ENCODE results near the gene XXYLT1. TPM values are rescaled to one million over a fixed set of nuclear protein-coding genes. Genes with fewer than 3 reads are reported as not detected.
"Not testable (repeated sequence)": the region's sequence is repeated elsewhere in the genome, so short reads cannot be mapped to it uniquely, and the experiment has no call there.

The XXYLT1 gene
- total RNA-seq, 1 experiment from 2014 or later: 43.7 TPM

GRCh38 chr3:195095035-195095703 is 175.8 kb downstream of the XXYLT1 start:
- no peak for DNase-seq
- H3K9me3 ChIP-seq: no peaks in the 10 kb centered on the region
- no peaks in the 10 kb centered on the region for H3K36me3 ChIP-seq
- no peak overlapping the region for H3K4me3 ChIP-seq
- H3K27me3 ChIP-seq: no peaks in the 10 kb centered on the region

GRCh38 chr3:195094191-195094921 is 176.6 kb downstream of the XXYLT1 start:
- Histone ChIP-seq H3K36me3 (no peaks in the 10 kb centered on the region), H3K4me3 (no peak overlapping the region), H3K9me3 (no peaks in the 10 kb centered on the region), H3K27me3 (no peaks in the 10 kb centered on the region)
- DNase-seq: no peak

- Histone ChIP-seq H3K4me3 (no peak overlapping the region), H3K36me3 (no peaks in the 10 kb centered on the region), H3K9me3 (no peaks in the 10 kb centered on the region), H3K27me3 (no peaks in the 10 kb centered on the region)
- DNase-seq: no peak
Observed at GRCh38 chr3:195093731-195094130, 177.2 kb downstream of the XXYLT1 start.

GRCh38 chr3:195087840-195088601 is 182.9 kb downstream of the XXYLT1 start:
- not testable (repeated sequence) for H3K4me3 ChIP-seq, H3K36me3 ChIP-seq, H3K27me3 ChIP-seq, H3K9me3 ChIP-seq, DNase-seq

- no peaks in the 10 kb centered on the region for H3K27me3 ChIP-seq
- DNase-seq: no peak
Observed at GRCh38 chr3:195087328-195087727, 183.6 kb downstream of the XXYLT1 start.

GRCh38 chr3:195086885-195087284 is 184.1 kb downstream of the XXYLT1 start:
- no peak for DNase-seq
- Histone ChIP-seq H3K9me3 (no peaks in the 10 kb centered on the region), H3K36me3 (no peaks in the 10 kb centered on the region), H3K4me3 (no peak overlapping the region), H3K27me3 (no peaks in the 10 kb centered on the region)

More at GRCh38 chr3:195087328-195087727, 183.6 kb downstream of the XXYLT1 start:
- H3K36me3 ChIP-seq: no peaks in the 10 kb centered on the region
- H3K4me3 ChIP-seq: no peak overlapping the region
- H3K9me3 ChIP-seq: no peaks in the 10 kb centered on the region

- no peaks in the 10 kb centered on the region for H3K27me3 ChIP-seq
- no peaks in the 10 kb centered on the region for H3K9me3 ChIP-seq
- no peaks in the 10 kb centered on the region for H3K36me3 ChIP-seq
- no peak overlapping the region for H3K4me3 ChIP-seq
- DNase-seq: no peak
Observed at GRCh38 chr3:195086341-195086740, 184.6 kb downstream of the XXYLT1 start.

- H3K36me3 ChIP-seq: no peaks in the 10 kb centered on the region
- no peak overlapping the region for H3K4me3 ChIP-seq
- no peaks in the 10 kb centered on the region for H3K27me3 ChIP-seq
- DNase-seq: no peak
- H3K9me3 ChIP-seq: no peaks in the 10 kb centered on the region
Observed at GRCh38 chr3:195085356-195086130, 185.4 kb downstream of the XXYLT1 start.

GRCh38 chr3:195084746-195085145 is 186.2 kb downstream of the XXYLT1 start:
- no peak for DNase-seq
- no peaks in the 10 kb centered on the region for H3K36me3 ChIP-seq

GRCh38 chr3:195083659-195084058 is 187.3 kb downstream of the XXYLT1 start:
- no peaks in the 10 kb centered on the region for H3K36me3 ChIP-seq
- H3K9me3 ChIP-seq: no peaks in the 10 kb centered on the region
- H3K27me3 ChIP-seq: no peaks in the 10 kb centered on the region
- no peak for DNase-seq
- no peak overlapping the region for H3K4me3 ChIP-seq

More at GRCh38 chr3:195084746-195085145, 186.2 kb downstream of the XXYLT1 start:
- Histone ChIP-seq H3K9me3 (no peaks in the 10 kb centered on the region), H3K4me3 (no peak overlapping the region), H3K27me3 (no peaks in the 10 kb centered on the region)

GRCh38 chr3:195082811-195083210 is 188.1 kb downstream of the XXYLT1 start:
- no peaks in the 10 kb centered on the region for H3K27me3 ChIP-seq

GRCh38 chr3:195081242-195081963 is 189.6 kb downstream of the XXYLT1 start:
- H3K9me3 ChIP-seq: no peaks in the 10 kb centered on the region
- no peak for DNase-seq
- no peaks in the 10 kb centered on the region for H3K36me3 ChIP-seq
- H3K4me3 ChIP-seq: no peak overlapping the region
- no peaks in the 10 kb centered on the region for H3K27me3 ChIP-seq

More at GRCh38 chr3:195082811-195083210, 188.1 kb downstream of the XXYLT1 start:
- Histone ChIP-seq H3K9me3 (no peaks in the 10 kb centered on the region), H3K4me3 (no peak overlapping the region), H3K36me3 (no peaks in the 10 kb centered on the region)
- no peak for DNase-seq

GRCh38 chr3:195080571-195081151 is 190.3 kb downstream of the XXYLT1 start:
- Histone ChIP-seq H3K27me3 (no peaks in the 10 kb centered on the region), H3K4me3 (no peak overlapping the region), H3K9me3 (no peaks in the 10 kb centered on the region), H3K36me3 (no peaks in the 10 kb centered on the region)
- no peak for DNase-seq

- Histone ChIP-seq H3K9me3 (no peaks in the 10 kb centered on the region), H3K4me3 (no peak overlapping the region), H3K36me3 (no peaks in the 10 kb centered on the region)
Observed at GRCh38 chr3:195080125-195080524, 190.8 kb downstream of the XXYLT1 start.

GRCh38 chr3:195079636-195080035 is 191.3 kb downstream of the XXYLT1 start:
- H3K27me3 ChIP-seq: no peaks in the 10 kb centered on the region
- no peaks in the 10 kb centered on the region for H3K36me3 ChIP-seq
- no peak overlapping the region for H3K4me3 ChIP-seq
- no peak for DNase-seq
- H3K9me3 ChIP-seq: no peaks in the 10 kb centered on the region

More at GRCh38 chr3:195080125-195080524, 190.8 kb downstream of the XXYLT1 start:
- H3K27me3 ChIP-seq: no peaks in the 10 kb centered on the region
- no peak for DNase-seq
